Measurements from ENCODE around the gene TMEM198.

The TMEM198 gene

GRCh38 chr2:219527472-219527871 lies 16.4 kb upstream of the TMEM198 start:
- H3K27ac ChIP-seq: no peak overlapping the region
- TF ChIP-seq ZFX (IDR thresholded peaks at IDR 0.05) (no peak), CTCF (conservative IDR thresholded peaks at IDR 0.05) (no peak)

GRCh38 chr2:219530048-219530963 lies 13.5 kb upstream of the TMEM198 start:
- no peak overlapping the region for H3K27ac ChIP-seq
- peak; percentile 92 for TF ChIP-seq CTCF (conservative IDR thresholded peaks at IDR 0.05)
- no peak for TF ChIP-seq ZFX (IDR thresholded peaks at IDR 0.05)

- H3K27ac ChIP-seq: no peak overlapping the region
- TF ChIP-seq CTCF (conservative IDR thresholded peaks at IDR 0.05) (no peak), ZFX (IDR thresholded peaks at IDR 0.05) (no peak)
Measured at GRCh38 chr2:219531639-219532377, 12.0 kb upstream of the TMEM198 start.

- TF ChIP-seq ZFX (IDR thresholded peaks at IDR 0.05): no peak
- TF ChIP-seq CTCF (conservative IDR thresholded peaks at IDR 0.05): no peak
- no peak overlapping the region for H3K27ac ChIP-seq
Measured at GRCh38 chr2:219532378-219532649, 11.5 kb upstream of the TMEM198 start.

- no peak overlapping the region for H3K27ac ChIP-seq
- TF ChIP-seq CTCF (conservative IDR thresholded peaks at IDR 0.05): no peak
- no peak for TF ChIP-seq ZFX (IDR thresholded peaks at IDR 0.05)
Measured at GRCh38 chr2:219533930-219534661, 9.7 kb upstream of the TMEM198 start.

- TF ChIP-seq ZFX (IDR thresholded peaks at IDR 0.05) (no peak), CTCF (conservative IDR thresholded peaks at IDR 0.05) (no peak)
- no peak overlapping the region for H3K27ac ChIP-seq
Measured at GRCh38 chr2:219536425-219536824, 7.4 kb upstream of the TMEM198 start.

GRCh38 chr2:219536967-219537366 lies 6.9 kb upstream of the TMEM198 start:
- TF ChIP-seq CTCF (conservative IDR thresholded peaks at IDR 0.05) (no peak), ZFX (IDR thresholded peaks at IDR 0.05) (no peak)

More at GRCh38 chr2:219536967-219537366, 6.9 kb upstream of the TMEM198 start:
- no peak overlapping the region for H3K27ac ChIP-seq

Measured in C4-2B (cell line).